ENCODE results near the gene CXCL12.

The CXCL12 gene

DNA sequence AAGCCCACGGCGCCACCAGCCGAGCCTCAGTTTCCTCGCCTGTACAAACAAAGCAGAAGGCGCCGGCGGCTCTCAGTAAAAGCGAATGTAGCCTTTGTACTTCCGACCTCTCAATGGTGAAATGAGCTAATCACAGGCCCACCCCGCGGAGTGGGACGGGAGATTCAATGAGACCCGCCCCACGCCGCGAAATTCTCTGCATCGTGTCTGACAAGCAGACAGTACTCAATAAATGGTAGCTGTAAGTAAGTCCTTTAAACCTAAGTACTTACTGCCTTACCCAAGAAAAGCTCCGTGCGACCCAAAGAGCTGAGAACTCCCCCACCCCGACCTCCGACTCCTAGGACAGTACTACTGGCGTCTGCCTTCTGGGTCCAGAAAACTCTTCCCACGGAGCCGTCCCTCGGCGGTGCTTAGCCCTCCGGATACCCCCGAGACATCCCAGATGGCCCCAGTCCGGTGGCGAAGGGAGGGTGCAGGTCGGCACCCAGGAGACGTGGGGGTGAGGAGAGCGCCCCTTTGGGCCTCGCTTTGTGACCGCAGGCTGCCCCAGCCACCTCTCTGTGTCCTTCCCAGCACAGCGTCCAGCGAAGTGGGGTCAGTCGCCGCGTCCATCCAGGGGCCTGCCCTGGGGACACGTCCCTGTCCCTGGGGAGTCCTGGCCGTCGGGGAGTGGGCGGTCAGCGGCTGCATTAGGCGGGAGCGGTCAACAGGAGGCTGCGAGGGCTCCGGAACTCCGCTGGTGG, 972 bp upstream of the CXCL12 start:
- DNase-seq (ENCODE audit: low read depth in 2 of 2) = no peak

DNA sequence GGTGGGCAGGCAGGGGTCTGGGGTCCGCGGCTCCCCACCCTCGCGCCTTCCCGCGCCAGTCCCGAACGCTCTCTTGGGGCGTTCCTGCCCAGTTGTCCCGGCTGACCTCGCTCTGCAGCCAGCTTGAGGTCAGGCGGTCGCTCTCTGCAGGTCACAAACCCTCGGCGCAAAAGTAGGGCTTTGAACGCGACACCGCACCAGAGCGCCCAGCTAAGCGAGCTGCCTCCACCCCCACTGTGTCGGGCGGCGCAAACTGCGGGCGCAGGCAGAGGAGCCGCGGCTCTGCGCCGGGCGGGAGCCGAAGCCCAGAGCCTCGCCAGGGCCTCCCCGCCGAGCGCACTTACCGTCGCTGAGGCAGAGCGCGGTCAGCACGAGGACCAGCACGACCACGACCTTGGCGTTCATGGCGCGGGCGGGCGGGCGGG, 284 bp downstream of the CXCL12 start:
- no peak for DNase-seq (ENCODE audit: low read depth in 2 of 2)

DNA sequence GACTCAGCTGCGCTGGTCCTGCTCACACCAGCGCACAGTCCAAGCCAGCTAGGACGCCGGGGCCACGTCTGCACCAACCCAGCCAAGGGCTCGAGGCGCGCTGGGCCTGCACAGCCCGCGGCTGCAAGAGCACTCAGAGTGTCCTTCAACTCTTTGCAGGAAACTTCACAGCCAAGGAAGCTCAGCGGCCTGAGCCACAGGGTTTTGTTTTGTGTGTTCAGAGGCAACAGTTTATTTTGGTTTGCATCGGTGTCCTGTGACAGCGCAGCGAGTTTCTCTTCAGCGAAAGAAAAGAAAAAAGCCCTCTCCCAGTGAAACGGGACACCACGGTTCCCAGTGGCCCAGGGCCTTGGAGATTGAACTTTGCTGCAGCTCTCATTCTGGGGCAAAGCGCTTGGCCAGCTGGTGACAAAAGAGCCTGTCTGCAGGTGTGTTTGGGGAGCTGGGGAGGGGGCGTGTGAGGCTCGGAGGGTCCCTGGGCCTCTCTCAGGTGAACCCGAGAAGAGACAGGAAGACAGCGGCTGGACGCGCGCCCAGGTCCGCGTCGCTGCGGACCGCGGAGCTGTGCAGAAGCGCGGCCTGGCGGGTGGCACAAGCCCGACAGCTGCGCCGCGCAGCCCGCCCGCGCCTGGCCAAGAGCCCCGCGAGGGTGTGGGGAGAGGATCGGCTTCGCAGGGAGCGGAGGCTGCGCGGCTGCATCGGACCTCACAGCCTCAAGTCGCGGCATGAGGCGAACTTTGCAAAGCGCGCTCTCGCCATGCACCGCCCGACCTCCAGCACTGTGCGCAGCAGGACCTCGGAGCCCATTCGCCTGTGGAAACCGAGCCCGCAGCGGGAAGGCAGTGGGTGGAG, 922 bp downstream of the CXCL12 start:
- no peak for DNase-seq (ENCODE audit: low read depth in 2 of 2)

DNA sequence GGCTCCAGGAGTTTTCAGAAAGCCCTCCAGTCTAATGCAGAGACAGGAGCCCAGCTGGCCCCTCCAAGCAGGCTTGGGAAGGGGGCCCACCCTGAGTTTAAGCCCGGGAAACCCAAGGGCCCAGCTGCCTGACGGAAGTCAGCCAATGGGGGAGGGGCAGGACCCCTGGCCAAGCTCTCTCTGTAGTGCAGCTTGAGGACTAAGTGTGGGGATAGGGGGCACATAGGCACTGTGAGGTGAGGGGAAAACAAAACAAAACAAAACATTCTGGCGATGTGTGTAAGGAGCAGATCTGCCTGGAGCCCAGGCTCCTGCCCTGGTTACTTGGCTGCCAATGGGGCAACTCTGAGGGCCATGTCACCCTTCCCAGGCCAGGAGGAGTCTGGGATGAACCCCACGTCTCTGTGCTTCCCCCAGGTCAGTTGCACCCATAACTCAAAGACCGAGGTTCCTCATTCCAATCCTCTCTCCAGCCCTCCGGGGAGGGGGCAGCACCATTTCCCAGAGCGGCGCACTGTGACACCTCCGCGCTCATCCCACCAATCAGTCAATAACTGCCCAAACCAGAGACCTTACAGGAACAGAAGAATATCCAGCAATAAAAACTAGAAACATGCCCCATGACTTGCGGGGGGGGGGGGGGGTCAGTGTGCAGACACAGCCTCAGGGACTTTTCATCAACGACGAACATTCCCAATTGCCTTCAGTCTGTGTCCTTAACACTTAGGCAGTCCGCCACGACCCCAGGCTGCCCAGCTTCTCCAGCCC, 1.7 kb downstream of the CXCL12 start:
- no peak for DNase-seq (ENCODE audit: low read depth in 2 of 2)

DNA sequence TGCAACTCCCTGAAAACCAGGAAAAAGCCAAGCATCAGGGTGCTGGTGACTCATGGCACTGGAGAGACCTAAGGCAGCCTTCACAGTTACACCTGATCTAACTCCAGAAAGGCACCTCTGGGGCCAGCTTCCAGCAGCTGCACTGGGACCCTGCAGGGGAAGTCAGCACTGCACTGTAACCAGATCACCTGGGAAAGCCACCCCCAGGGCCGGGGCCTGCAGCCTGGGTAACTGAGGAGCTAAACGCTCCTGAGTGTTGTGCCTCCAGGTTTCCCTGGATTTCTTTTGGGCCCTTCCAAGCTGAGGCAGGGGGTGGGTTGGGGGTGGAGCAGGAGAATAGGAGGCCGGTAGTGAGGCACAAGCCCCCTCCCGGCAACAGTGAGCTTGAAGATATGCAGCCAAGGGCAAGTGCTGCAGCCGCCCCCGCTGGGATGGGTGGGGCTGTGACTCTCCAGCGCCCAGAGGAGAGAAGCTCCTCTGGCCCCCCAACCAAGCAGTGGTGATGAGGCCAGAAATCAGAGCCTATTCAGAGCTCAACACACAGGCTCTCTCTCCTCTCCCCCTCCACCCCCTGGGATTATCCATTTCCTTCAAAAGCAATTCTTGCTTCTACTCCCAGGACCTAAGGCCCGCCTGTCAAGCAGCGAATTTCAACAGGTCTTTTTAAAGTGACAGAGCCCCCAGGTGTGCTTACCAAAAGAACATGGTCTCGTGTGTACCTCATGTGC, 2.6 kb downstream of the CXCL12 start:
- DNase-seq (ENCODE audit: low read depth in 2 of 2) = no peak

DNA sequence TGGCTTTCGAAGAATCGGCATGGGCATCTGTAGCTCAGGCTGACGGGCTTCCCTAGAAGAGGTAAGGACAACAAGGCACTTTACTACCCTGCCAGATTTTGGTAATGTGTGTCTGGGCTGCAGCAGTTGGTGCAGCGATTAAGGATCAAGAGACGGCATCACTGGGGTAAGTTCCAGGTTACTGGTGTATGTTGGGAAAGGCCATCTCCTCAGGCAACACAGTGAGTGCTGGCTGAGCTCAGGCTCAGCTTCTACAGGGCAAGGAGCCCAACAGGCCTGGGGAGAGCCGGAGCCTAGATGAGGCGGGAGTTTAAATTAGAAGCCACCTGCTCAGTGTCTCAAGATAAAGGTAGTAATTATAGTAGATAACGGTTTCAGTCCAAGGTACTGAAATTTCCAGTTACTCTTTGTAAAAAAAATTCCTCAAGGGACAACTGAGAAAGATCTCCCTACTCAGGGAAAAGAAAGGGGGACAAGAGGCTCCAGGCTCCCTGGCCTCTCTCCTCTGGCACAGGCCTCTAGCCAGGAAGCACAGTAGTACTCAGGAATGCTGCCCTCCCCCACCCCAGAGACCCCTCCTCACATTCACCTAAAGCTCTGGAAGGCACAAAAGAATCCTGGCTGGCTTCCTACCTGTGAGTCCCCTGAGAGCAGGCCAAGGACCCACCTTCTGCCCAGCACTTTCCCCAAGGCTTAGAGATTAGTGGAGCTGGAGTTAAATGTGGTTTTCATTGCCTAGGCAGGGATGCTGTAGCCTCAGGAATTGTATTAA, 3.9 kb downstream of the CXCL12 start:
- no peak for DNase-seq (ENCODE audit: low read depth in 2 of 2)

DNA sequence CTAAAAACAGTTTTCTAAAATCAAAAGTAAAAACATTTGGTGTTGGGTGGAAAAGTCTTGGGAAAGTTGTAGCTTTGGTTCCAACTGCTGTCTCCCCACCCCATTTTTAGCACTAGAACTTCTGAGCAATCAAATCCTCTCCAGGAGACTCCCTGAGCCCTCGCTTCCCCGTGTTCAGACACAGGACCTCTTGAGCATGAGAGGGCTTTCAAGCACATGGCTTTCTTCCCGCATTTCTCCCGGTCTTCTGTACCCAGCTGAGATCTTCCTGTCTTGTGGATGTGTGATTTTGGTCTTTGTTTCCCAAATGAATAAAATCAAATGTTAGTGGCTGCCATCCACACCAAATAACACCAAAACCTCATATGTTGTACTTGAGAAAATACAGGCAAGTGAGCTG, 5.0 kb downstream of the CXCL12 start:
- no peak for DNase-seq (ENCODE audit: low read depth in 2 of 2)

DNA sequence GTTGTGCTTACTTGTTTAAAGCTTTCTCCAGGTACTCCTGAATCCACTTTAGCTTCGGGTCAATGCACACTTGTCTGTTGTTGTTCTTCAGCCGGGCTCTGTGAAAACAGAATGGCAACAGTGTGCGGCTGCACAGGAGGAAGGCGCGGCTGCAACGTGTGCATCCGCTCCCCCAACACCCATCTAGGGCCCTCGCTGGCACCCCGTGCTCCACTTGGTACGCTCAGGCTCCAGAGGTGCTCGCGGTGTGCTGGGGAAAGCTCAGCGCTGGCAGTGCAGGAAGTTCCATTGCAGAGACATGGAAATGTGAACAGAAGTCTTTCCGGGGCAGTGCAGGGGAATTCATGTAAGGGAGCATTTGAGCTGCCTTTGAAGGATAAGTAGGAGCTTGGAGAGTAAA, 6.3 kb downstream of the CXCL12 start:
- DNase-seq (ENCODE audit: low read depth in 2 of 2) = no peak

DNA sequence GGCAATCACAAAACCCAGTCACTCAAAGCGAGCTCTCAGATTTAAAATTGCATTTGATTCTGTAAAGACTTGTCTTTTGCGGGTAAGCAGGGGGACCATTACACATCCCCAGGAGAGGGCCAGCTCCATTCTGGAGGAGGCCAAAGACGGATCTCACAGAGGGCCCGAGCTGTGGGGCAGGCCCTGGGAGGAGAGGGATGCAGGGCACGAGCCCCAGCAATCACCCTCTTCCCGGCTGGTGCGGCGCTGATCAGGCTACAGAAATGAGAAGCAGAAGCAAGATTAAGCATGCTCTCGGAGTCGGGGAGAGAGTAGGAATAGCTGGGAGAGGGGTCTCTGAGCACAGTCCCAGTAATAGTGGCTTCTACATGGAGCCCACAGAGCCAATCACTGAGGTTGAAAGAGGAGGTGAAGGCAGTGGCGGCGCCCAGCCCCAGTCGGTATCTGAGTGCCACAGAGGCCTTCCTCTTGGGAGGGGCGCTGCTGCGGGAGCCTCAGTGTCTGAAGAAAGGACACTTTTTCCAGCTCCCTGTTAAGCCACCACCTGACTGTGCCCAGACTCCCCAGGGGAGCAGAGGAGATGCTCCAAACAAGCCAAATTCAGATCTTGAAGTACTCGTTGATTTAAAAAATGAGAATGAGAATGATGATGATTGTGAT, 7.1 kb downstream of the CXCL12 start:
- no peak for DNase-seq (ENCODE audit: low read depth in 2 of 2)

DNA sequence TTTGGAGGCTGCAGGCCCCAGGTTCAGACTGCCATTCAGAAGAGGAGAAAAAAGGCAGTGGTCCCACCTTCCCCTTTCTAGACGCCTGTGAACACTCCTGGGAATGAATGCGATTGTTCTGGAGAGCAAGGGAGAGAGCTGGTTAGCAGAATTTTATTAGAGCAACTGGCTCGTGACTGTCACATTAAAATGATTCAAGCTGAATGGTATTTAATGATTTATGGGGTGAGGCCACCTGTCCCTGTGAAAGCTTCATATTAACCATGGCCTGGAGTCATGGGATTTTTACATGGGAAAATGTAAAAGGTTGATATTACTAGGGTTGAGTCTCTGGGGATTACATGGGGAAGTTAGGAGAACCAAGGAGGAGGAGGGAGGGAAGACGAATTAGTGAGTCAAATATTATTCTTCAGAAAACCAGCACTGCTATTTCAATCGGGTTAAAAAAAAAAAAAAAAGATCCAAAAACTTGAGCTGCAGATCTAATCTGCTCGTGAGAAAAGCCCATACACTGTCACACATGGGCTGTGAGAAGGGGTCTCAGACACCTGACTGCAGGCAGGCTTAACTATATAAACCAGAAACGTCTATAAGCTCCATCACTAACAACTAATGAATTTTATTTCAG, 8.3 kb downstream of the CXCL12 start:
- DNase-seq (ENCODE audit: low read depth in 2 of 2) = no peak

DNA sequence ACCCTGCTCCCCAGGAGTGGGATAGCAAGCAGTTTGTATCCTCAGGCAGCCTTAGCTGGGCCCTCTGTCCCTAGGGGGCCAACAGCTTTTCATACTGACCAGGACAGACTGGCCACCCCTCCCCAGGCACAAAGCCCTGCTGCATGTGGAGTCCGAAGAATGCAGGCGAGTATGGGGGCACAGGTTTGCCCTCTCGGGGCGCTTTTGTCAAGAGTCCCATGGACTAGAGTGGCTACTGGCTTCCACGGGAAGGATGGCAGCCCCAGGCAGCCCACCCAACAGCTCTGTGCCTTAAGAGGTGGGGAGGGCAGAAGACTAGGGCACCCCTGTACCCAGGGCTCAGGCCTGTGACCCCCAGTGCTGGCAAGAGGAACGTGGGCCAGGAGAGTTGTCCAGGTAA, 10.7 kb downstream of the CXCL12 start:
- DNase-seq (ENCODE audit: low read depth in 2 of 2) = no peak

DNA sequence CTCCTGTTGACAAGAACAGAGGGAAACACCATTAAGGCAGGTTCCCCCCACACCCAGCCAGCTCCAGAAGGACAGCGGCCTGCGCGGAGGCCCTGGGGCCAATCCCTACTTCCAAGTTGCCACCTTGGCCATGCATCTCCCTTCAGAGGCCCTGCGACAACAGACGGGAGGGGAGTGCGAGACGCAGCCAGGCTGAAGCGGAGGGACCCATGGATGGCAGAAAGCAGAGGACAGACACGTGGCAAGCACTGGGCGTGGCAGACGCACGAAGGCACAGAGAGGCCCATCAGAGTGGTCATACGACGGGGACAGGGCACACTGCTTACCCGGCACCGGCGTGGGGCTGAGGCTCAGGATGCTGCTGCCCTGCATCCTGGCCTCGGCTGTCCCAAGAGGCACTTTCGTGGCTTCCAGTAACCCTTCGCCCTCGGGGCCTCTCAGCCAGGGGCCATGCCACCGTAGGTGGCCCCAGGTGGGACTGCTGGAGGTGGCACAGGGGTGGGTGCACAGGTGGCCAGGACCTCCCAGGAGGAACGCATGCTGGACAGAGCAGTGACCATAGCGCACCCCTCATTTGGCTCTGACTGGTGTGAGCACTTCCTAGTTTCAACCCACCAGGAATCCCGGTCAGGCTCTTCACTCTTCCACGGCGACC, 11.4 kb downstream of the CXCL12 start:
- no peak for DNase-seq (ENCODE audit: low read depth in 2 of 2)

DNA sequence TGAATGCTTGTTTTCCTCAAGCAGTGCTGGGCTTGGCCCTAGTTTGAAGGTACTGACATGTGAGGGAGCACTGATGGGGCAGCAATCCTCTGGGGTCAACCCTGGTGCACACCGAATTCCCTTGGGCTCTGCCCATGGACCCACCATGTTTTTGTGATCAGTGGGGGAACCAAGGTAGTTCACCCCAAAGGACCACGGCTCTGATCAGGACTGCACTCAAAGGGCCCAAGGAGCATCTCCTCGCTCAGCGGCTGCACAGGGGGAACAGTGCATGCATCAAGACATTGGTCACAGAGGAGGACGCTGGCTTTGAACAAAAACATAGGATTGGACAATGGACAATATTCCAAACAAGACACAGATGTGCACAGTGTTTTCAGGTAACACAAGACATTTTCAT, 12.7 kb downstream of the CXCL12 start:
- no peak for DNase-seq (ENCODE audit: low read depth in 2 of 2)

DNA sequence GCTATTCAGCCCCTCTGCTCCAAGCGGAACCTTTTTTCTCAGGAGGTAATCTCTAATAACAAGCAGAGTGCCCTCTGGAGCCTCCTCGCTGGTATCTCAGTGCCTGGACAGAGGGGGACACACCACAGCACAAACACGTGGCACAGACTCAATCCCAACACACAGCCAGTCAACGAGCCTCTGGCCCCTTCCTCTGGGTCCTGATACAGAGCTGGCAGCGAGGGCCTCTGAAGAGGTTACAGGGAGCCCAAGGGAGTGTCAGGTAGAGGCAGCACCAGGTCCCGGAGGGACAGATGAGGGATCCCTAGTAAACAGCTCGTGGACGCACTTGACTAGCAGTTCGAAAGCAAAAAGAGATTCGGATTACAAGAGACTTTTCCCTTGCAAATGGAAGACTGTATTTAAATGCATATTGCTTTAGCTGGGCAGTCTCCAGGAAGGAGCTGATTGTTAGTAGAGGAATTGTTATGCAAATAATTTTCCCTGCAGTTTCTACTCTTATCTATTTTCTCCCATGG, 14.1 kb downstream of the CXCL12 start:
- DNase-seq (ENCODE audit: low read depth in 2 of 2) = no peak

DNA sequence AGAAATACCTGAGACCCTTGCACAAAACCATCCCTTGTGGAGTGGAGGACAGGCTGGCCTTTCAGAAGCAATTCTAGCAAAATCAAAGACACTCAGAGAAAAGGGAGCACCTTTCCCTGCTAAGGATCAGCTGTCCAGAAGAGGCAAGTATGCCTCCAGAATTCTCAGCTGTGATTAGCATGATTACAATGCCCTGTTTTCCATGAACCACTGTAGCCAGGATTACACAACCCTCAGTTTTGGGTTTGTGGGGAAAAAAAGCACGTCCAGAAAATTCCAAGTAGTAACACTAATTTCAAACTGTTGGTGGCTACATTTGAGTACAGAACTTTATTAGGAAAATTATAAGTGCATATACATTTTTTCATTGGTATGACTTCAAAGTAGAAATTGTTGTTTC, 15.0 kb downstream of the CXCL12 start:
- DNase-seq (ENCODE audit: low read depth in 2 of 2) = no peak

DNA sequence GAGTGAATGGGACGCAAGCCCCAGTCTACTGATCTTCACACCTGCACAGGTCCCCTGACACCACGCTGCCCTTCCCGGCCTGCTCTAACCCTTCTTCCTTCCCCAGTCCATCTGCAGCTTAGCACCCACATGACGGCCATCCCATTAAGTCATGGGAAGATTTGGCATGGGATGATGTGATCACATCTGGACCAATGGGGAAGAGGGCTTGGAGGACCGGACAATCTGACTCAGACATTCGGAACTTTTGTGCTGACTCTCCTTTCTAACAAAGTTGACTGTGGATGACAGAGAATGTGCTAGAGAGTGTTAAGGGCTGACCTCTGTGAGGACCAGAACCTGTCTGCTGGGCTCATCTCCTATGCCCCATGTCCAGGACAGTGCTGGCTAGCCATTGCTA, 15.6 kb downstream of the CXCL12 start:
- DNase-seq (ENCODE audit: low read depth in 2 of 2) = no peak

DNA sequence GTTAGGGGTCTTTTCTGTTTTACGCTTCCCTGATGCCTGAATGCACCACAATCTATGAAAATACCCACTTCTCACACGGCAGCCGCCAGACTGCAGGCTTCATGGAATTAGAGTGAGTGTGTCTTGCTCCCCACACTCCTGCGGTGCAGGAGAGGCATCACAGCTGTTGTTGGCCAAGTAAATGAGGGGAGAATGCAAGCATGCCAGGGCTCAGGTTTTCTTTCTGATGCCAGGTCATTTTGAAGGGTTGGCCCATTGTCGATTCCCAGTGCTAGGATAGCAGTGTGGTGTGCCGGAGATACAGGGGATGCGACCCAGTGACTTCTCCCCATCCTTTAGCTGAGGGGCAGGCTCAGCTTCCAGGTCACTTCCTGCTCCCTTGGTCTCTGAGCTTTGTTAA, 16.3 kb downstream of the CXCL12 start:
- no peak for DNase-seq (ENCODE audit: low read depth in 2 of 2)

DNA sequence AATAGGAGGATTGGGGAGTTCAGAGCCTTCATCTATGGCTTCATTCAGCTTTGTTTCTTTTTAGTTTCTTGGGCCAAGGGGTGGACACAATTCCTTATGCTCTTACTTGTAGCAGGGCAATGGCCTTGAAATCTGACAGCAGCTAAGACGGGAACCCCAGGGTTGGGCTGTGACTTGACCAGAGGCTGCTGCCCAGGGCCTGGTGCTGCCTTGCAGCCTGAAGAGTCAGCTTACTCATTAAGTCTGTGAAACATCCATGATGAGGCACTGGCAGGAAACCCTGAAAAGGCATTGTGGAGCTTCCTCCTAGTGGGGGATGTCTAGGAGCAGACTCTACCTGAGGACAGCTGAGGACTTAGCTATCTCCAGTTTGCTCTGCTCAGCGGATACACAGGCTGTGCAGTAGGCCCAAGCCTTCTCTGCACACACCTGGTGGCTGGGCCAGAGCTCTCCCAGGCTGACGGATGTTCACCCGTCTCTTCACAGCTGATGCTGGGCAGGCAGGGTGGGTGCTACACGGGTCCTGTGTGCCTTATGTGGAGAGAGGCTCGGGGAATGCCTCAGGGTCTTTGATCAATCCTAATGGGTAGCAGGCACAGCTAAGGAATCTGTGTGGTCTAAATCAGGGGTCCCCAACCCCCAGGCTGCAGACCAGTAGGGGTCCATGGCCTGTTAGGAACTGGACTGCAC, 17.8 kb downstream of the CXCL12 start:
- DNase-seq (ENCODE audit: low read depth in 2 of 2) = no peak

DNA sequence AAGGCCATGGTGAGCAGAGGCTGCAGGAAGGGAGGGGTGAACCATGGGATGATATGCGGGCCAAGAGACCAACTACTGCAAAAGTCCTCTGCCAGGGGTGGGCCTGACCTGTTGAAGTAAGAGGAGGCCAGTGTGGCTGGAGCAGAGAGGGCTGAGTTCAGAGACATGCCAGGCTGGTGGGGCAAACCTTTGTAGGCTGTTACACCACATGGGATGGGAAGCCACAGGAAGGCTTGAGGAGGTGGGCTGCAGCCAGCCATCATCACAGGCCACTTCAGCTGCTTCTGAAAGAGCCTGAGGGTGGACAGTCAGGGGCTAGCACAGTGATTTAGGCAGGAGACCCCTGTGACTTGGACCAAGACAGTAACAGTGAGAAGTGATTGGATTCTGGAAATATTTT, 20.3 kb downstream of the CXCL12 start:
- no peak for DNase-seq (ENCODE audit: low read depth in 2 of 2)
